Activated B cell treated with CpG ODN at 0.5 μM for 24 hours (primary cell): ENCODE results near the gene VSIG10L. TPM values are rescaled to one million over a fixed set of nuclear protein-coding genes. Genes with fewer than 3 reads are reported as not detected.

Experiments used
- ATAC-seq: fragments of 200-7000 bp; cut with Tn5 transposase; one replicate; pipeline ENCODE4 v1.10.0; 2021; ENCODE audit warnings: low read depth, mild to moderate bottlenecking, moderate library complexity
- CTCF ChIA-PET: fragments of 350-600 bp; sonication (Branson Sonifier 250); formaldehyde crosslinking; loops from one replicate; lab custom pipeline; 2021; ENCODE audit warnings: antibody characterized with exemption; lab: Charles Lee
- POLR2A ChIA-PET: fragments of 350-600 bp; sonication (Branson Sonifier 250); formaldehyde crosslinking; loops from one replicate; lab custom pipeline; 2021; ENCODE audit warnings: antibody characterized with exemption; lab: Charles Lee
- DNase-seq: peaks from one replicate; pipeline ENCODE4 v3.0.0; 2022
- H3K27ac Mint-ChIP-seq: one replicate; pipeline ENCODE4 v1.8.0; 2020; ENCODE audit warnings: mixed read lengths
- H3K27me3 Mint-ChIP-seq: one replicate; pipeline ENCODE4 v1.8.0; 2021; ENCODE audit warnings: mixed read lengths
- H3K36me3 Mint-ChIP-seq: one replicate; pipeline ENCODE4 v1.8.0; 2021; ENCODE audit warnings: low read depth, mixed read lengths
- H3K4me1 Mint-ChIP-seq: one replicate; pipeline ENCODE4 v1.8.0; 2021; ENCODE audit warnings: mixed read lengths
- H3K4me3 Mint-ChIP-seq: one replicate; pipeline ENCODE4 v1.8.0; 2020; ENCODE audit warnings: mild to moderate bottlenecking, mixed read lengths
- H3K9me3 Mint-ChIP-seq: one replicate; pipeline ENCODE4 v1.8.0; 2020; ENCODE audit warnings: mixed read lengths
- intact Hi-C: fragments of 100-400 bp; cut with micrococcal nuclease; formaldehyde crosslinking; loops from one replicate; pipeline ENCODE4 v1.15.1; 2024
- total RNA-seq: library from RNA; stranded (reverse); gene quantifications from 2 replicates; pipeline ENCODE4 v1.2.3, GENCODE V29; 2022
- TF ChIP-seq, protein P1 (sequence below): fragments of 200-600 bp; IDR thresholded peaks from one replicate; pipeline ENCODE4 v1.8.0; 2022; ENCODE audit warnings: antibody characterized with exemption, mild to moderate bottlenecking

The VSIG10L gene
- total RNA-seq, 1 donor from 2014 or later, result 0.98 TPM

- H3K27ac Mint-ChIP-seq, result peak overlapping the region; percentile 96
- peaks cover 36% of the 10 kb centered on the region for H3K4me1 Mint-ChIP-seq
- POLR2A ChIA-PET, result interaction anchor here (0.6 to 3.7 kb wide), 14 partner anchors 10 to 335 kb away, joined by 3 to 35 read pairs (median 3); partner anchors contain the start of genes C19orf84 and SIGLEC10
Observed at GRCh38 chr19:51367565-51368365, 25.8 kb upstream of the VSIG10L start.

DNA sequence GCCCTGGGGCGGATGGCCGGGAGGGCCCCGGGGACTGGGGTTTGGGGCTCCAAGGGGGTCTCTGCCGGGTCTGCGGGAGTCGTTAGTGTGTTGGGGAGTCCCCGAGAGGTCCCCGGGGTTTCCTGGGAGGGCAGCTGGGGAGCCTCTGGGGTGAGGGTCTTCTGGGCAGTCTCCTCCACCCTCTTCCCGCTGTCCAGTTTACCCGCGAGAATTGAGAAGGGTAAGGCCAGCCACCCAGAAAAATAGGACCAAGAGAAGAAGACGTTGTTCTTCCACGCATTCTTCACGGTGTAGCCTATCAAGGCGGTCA is 25.3 kb upstream of the VSIG10L start:
- Mint-ChIP-seq H3K9me3 (no peaks in the 10 kb centered on the region), H3K4me1 (peaks cover 36% of the 10 kb centered on the region), H3K4me3 (peak overlapping the region; percentile 98), H3K27me3 (no peaks in the 10 kb centered on the region), H3K27ac (peak overlapping the region; percentile 96), H3K36me3 (peaks cover 12% of the 10 kb centered on the region)
- TF ChIP-seq, protein P1, sequence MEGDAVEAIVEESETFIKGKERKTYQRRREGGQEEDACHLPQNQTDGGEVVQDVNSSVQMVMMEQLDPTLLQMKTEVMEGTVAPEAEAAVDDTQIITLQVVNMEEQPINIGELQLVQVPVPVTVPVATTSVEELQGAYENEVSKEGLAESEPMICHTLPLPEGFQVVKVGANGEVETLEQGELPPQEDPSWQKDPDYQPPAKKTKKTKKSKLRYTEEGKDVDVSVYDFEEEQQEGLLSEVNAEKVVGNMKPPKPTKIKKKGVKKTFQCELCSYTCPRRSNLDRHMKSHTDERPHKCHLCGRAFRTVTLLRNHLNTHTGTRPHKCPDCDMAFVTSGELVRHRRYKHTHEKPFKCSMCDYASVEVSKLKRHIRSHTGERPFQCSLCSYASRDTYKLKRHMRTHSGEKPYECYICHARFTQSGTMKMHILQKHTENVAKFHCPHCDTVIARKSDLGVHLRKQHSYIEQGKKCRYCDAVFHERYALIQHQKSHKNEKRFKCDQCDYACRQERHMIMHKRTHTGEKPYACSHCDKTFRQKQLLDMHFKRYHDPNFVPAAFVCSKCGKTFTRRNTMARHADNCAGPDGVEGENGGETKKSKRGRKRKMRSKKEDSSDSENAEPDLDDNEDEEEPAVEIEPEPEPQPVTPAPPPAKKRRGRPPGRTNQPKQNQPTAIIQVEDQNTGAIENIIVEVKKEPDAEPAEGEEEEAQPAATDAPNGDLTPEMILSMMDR, result no peak
- intact Hi-C loops, result loop anchor here (1.0 to 10.0 kb wide), 6 partner anchors 23 to 562 kb away; partner anchors contain the start of gene SIGLEC10
- ChIA-PET CTCF (interaction anchor here (1.2 to 1.5 kb wide), 2 partner anchors 29 to 50 kb away, joined by 3 to 6 read pairs; partner anchors contain the start of gene SIGLEC10), POLR2A (interaction anchor here (1.0 to 3.7 kb wide), 11 partner anchors 11 to 335 kb away, joined by 3 to 35 read pairs (median 3); partner anchors contain the start of gene SIGLEC10)
- DNase-seq (peak; percentile 60), ATAC-seq (no peak)

More at GRCh38 chr19:51367565-51368365, 25.8 kb upstream of the VSIG10L start:
- TF ChIP-seq, protein P1, result no peak
- intact Hi-C loops, result loop anchor here (1.0 to 10.0 kb wide), 6 partner anchors 23 to 563 kb away; partner anchors contain the start of gene SIGLEC10
- no peaks in the 10 kb centered on the region for H3K9me3 Mint-ChIP-seq
- peak overlapping the region; percentile 98 for H3K4me3 Mint-ChIP-seq
- CTCF ChIA-PET, result interaction anchor here (0.8 to 1.5 kb wide), 3 partner anchors 28 to 289 kb away, joined by 3 to 6 read pairs (median 4); partner anchors contain the start of gene SIGLEC10
- peaks cover 12% of the 10 kb centered on the region for H3K36me3 Mint-ChIP-seq
- H3K27me3 Mint-ChIP-seq, result no peaks in the 10 kb centered on the region
- DNase-seq, result peak; percentile 99
- ATAC-seq, result peak; percentile 84

GRCh38 chr19:51366389-51367254 is 24.7 kb upstream of the VSIG10L start:
- CTCF ChIA-PET, result interaction anchor here (1.5 to 1.7 kb wide), 3 partner anchors 22 to 51 kb away, joined by 5 to 7 read pairs (median 6); partner anchors contain the start of gene SIGLEC10
- peak overlapping the region; percentile 98 for H3K4me3 Mint-ChIP-seq
- POLR2A ChIA-PET, result interaction anchor here (0.6 to 3.7 kb wide), 14 partner anchors 11 to 336 kb away, joined by 3 to 35 read pairs (median 4); partner anchors contain the start of gene SIGLEC10
- intact Hi-C loops, result loop anchor here (1.0 to 10.0 kb wide), 6 partner anchors 22 to 562 kb away; partner anchors contain the start of gene SIGLEC10
- H3K27me3 Mint-ChIP-seq, result no peaks in the 10 kb centered on the region
- H3K27ac Mint-ChIP-seq, result peak overlapping the region; percentile 96
- ATAC-seq (peak; percentile 53), DNase-seq (peak; percentile 80)
- peaks cover 12% of the 10 kb centered on the region for H3K36me3 Mint-ChIP-seq
- H3K4me1 Mint-ChIP-seq, result peaks cover 37% of the 10 kb centered on the region
- H3K9me3 Mint-ChIP-seq, result no peaks in the 10 kb centered on the region
- TF ChIP-seq, protein P1, result no peak

GRCh38 chr19:51365965-51366388 is 24.0 kb upstream of the VSIG10L start, which contains the start of gene ETFB:
Gene ETFB, minus strand, starts transcription at chr19:51366388. Its CDS starts 62 bp downstream, at chr19:51366326.
- Mint-ChIP-seq H3K4me3 (peak within 1 kb of the TSS; percentile 98), H3K27me3 (no peaks in the 10 kb centered on the region), H3K36me3 (peaks cover 12% of the 10 kb centered on the region), H3K4me1 (peaks cover 37% of the 10 kb centered on the region), H3K27ac (peak within 1 kb of the TSS; percentile 96), H3K9me3 (no peaks in the 10 kb centered on the region)
- no peak for DNase-seq
- CTCF ChIA-PET, result interaction anchor here (1.6 to 1.7 kb wide), 2 partner anchors 22 to 26 kb away, joined by 5 to 7 read pairs; no protein-coding TSS in a partner anchor
- no peak for ATAC-seq
- POLR2A ChIA-PET, result interaction anchor here (0.6 to 3.7 kb wide), 6 partner anchors 21 to 67 kb away, joined by 3 to 35 read pairs (median 7); partner anchors contain the start of gene SIGLEC10
- TF ChIP-seq, protein P1, result no peak
- intact Hi-C loops, result loop anchor here (10.0 kb wide), 1 partner anchor 561 kb away; no protein-coding TSS in a partner anchor
